GM18499 (cell line): Measurements from ENCODE around the gene MAPK8IP3.

Experiments
- ATAC-seq: cut with Tn5 transposase; IDR thresholded peaks from one replicate; pipeline ENCODE4 v1.9.1; 2021; ENCODE audit warnings: moderate number of reproducible peaks; ENCODE audit not compliant: insufficient read depth, unreplicated experiment

MAPK8IP3 gene

GRCh38 chr16:1759511-1759910 lies 53.5 kb downstream of the MAPK8IP3 start:
- ATAC-seq, result no peak

DNA sequence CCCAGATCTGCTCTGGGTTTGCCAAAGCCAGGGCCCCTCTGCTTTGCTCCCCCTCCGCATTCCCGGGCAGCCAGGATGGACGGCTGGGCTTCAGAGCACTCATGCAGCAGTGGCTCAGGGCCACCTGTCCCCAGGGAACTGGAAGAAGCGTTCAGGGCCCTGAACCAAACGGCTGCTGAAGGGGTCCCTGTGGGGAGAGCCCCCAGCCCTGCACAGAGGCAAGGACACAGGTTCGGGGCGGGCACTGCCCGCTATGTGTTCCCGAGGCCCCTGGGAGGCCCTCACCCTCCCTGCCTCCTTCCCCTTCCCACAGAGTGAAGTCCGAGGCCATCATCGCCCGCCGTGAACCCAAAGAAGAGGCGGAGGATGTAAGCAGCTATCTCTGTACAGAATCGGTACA lies 54.9 kb downstream of the MAPK8IP3 start:
- ATAC-seq, result no peak

DNA sequence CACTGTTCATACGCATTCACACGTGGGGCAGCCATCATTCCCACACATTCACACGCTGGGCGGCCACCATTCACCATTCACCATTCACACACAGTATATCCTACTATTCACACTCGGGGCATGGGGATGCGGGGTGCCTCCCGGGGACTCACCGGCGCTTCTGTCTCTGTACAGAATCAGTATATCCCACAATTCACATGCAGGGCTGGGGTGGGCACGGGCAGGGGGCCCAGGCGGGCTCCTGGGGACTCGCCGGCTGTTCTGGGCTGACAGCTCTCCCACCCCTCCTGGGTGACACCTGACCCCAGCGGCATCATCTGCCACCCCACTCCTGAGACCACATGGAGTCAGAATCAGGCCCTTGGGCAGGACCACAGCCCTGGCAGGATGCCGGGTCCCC lies 55.8 kb downstream of the MAPK8IP3 start:
- no peak for ATAC-seq

GRCh38 chr16:1762196-1762878 lies 56.3 kb downstream of the MAPK8IP3 start:
- ATAC-seq, result no peak

DNA sequence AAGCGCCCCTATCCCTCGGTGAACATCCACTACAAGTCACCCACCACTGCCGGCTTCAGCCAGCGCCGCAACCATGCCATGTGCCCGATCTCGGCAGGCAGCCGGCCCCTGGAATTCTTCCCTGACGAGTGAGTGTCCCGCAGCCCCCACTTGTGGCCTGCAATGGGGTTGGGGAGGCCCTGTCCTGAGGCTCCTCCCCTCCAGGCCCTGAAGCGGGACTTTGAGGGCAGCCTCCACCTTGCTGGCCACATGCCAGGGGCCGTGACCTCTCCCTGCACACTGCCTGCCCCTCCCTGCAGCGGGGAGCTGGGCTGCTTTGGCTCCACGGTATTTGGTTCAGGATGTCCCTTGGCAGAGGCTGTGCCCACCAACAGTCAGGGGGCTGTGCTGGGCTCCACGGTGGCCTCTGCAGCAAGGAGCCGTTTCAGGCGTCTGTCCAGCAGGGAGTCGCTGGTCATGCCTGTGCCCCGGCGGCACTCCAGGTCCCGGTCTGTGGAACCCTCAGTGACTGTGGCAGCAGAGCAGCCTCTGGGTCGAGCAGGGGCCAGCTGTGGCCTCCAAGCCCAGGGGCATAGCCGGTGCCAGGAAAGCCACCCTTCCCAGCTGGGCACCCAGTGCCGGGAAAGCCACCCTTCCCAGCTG lies 57.0 kb downstream of the MAPK8IP3 start:
- ATAC-seq, result no peak

DNA sequence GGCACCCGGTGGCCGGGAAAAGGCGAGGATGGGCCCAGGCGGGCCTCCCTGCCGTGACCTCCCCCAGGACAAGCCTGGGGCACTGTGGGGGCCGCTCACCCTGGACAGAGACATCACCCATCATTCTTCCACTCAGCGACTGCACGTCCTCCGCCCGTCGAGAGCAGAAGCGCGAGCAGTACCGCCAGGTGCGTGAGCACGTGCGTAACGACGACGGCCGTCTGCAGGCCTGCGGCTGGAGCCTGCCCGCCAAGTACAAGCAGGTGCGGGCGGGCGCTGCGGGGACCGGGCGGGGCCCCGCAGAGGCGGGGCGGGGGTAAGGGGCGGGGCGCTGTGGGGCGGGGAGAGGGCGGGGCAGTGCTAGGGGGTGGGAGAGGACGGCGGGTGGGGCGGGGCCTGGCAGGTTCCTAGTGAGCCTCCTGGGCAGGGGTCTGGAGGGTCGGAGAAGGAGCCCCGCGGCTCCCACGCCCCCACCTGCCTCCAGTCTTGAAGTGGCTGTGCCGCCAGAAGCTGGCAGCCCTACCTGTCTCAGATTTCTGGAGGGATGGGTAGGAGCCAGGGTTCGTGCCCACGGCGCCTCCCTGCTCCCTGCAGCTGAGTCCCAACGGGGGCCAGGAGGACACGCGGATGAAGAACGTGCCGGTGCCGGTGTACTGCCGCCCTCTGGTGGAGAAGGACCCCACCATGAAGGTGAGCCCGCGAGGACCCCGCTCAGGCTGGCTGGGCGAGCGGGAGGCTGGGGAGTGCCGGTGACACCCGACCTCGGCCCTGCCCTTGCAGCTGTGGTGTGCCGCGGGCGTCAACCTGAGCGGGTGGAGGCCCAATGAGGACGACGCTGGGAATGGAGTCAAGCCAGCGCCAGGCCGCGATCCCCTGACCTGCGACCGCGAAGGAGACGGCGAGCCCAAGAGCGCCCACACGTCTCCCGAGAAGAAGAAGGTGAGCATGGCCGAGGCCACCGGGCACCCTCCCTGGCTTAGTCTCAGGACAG lies 57.8 kb downstream of the MAPK8IP3 start:
- ATAC-seq, result no peak

DNA sequence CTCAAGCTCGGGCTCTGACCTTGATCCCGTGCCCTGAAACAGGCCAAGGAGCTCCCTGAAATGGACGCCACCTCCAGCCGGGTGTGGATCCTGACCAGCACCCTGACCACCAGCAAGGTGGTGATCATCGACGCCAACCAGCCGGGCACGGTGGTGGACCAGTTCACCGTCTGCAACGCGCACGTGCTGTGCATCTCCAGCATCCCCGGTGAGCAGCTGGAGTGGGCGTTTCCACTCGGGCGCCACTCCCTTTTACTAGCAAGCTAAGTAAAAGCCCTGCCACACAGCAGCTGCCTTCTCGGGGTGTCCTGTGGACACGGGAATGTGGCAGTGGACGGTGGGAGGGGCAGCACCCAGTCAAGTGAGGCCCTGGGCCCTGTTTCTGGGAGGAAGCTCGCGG lies 59.0 kb downstream of the MAPK8IP3 start:
- ATAC-seq, result no peak

- no peak for ATAC-seq
Observed at GRCh38 chr16:1765826-1766225, 59.8 kb downstream of the MAPK8IP3 start.

DNA sequence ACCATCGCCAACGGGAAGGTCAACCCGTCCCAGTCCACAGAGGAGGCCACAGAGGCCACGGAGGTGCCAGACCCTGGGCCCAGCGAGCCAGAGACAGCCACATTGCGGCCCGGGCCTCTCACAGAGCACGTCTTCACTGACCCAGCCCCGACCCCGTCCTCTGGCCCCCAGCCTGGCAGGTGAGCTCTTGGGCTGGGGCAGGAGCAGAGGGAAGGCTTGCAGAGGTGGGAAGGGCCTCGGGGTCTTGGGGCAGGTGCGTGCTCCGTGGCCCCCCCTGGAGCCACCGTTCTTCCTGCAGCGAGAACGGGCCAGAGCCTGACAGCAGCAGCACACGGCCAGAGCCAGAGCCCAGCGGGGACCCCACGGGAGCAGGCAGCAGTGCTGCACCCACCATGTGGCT lies 60.2 kb downstream of the MAPK8IP3 start:
- no peak for ATAC-seq

- ATAC-seq, result no peak
Observed at GRCh38 chr16:1766701-1767100, 60.7 kb downstream of the MAPK8IP3 start.

- ATAC-seq, result no peak
Observed at GRCh38 chr16:1767116-1767994, 61.4 kb downstream of the MAPK8IP3 start.

GRCh38 chr16:1768061-1768766 lies 62.2 kb downstream of the MAPK8IP3 start:
- no peak for ATAC-seq

GRCh38 chr16:1768767-1769401 lies 62.9 kb downstream of the MAPK8IP3 start:
- ATAC-seq, result no peak

GRCh38 chr16:1769402-1770300 lies 63.7 kb downstream of the MAPK8IP3 start:
- no peak for ATAC-seq

- no peak for ATAC-seq
Observed at GRCh38 chr16:1770328-1771187, 64.6 kb downstream of the MAPK8IP3 start.

GRCh38 chr16:1771188-1771863 lies 65.3 kb downstream of the MAPK8IP3 start, which contains the start of gene NME3:
NME3 (minus strand) TSS chr16:1771543; CDS start chr16:1771534, 9 bp downstream.
- ATAC-seq, result no peak
